Hindlimb muscle (tissue), 1 donor: Measurements from ENCODE around the gene S1PR3. TPM values are rescaled to one million over a fixed set of nuclear protein-coding genes. Genes with fewer than 3 reads are reported as not detected.

Experiments
- DNase-seq: peaks from one replicate; pipeline ENCODE4 v3.0.0-alpha.2; 2013
- polyA plus RNA-seq: library from polyadenylated mRNA; unstranded; fragments of 120-200 nt; gene quantifications from one replicate; pipeline ENCODE4 v1.2.1, GENCODE V29; 2013; ENCODE audit not compliant: insufficient read length

Gene S1PR3
- polyA plus RNA-seq, 1 donor = 24.3 TPM

DNA sequence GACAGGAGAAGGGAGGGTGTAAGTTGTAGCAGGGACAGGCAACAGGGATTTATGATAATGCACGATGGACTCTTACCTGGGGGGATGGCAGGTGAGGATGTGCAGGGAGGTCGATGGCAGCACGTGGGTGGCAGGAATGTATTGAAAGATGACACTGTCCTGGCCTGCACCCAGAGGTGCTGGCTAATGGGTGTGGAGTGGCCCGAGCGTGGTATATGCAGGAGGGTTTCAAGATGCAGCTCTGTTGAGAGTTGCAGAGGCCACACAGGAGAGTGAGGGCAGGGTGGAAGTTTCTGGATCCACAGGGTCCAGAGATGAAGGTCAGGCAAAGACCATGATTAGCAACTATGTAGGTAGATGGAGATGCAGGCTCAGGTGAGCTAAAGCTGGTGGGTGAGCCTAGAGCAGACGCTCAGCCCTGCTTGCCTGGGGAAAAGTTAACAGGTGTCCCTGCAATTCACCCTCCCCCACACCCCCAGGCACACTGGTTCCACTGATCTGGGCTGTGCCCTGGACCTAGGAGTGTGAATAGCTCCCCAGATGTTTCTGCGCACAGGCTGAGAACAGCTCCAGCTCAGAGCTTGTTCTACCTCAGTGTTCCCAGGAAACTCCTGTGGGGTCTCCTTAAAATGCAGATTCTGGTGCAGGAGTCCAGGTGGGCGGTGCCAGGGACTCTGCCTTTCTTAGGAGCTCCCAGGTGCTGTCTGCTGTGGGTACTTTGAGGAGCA, 21.5 kb upstream of the S1PR3 start:
- DNase-seq = no peak

DNA sequence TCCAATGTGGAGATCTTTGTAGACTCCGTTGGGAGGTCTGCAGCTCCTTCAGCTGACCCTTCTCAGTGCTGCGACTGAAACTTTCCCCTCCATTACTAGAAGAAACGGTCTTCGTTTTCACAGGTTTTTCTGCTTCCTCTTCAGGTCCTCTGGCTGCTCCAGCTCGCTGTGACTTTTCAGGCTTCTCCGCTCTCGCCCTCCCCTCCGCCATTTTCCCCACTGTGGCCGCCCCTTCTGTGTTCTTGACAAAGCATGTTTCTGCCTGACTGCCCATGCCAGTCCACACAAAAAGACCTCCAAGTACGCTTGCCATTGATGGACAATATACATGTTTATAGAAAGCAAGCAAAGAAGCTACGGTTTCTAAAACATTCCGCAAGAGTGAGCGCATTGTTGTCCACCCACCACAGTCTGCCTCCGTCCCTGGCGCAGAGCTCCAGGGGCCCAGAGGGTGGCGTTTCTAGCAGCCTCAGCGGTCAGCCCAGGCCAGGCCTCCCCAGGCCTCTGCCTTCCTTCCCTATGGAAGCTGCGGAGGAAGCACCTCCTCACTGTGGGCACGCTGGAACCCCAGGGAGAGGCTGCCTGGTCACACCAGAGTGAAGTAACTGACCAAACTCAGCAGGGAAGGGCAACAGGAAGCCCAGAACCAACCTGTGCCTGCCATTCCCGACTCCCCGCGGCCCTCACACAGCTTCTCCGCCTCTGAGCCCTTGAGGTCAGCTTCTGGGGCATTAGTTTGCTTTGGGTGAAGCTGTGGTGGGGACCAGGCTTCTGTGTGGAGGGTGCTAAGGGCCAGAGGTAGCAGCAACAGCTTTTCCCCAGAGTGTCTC, 19.9 kb upstream of the S1PR3 start:
- DNase-seq = no peak

DNA sequence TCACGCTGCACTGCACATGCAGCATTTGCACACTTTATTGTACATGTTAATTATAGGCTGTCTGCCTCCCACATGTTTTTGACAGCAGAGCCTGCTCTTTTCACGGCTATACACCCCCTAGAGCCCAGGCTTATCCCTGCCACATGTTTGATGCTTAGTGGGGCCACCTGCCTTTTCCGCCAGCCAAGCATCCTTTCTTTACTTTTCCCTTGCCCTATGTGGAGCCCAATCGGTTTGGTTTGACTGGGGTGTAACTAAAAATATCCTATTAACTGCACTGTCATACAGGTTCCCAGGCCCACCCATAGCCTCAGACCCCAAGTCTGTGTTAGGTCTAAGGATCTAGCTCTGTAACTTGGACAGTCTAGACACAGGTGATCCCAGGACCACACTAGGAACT, 18.9 kb upstream of the S1PR3 start:
- DNase-seq = no peak

DNA sequence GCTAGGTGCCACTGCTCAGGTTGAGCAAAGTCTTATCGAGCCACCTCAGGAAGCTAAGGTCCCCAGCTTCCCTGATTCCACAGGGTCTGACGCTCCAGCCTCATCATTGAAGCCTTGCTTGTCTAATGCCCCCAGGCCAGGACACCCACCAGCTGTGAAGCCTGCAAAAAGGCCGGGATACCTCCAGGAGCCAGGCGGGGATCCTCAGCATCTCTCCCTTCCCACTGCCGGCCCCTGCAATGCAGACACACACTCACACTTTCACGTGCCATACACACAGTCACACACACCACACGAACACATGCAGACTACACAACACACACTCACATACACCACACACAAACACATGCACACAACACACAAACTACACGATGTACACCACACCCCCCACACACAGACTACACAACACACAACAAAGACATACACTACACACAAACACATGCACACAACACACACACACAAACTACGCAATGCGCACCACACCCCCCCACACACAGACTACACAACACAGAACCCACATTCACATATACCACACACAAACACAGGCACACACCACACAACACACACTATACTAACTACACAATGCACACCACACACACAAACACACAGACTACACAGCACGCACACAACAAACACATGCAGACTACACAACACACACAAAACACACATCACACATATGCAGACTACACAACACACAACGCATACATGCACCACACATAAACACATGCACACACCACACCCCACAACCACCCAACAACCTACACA, 17.8 kb upstream of the S1PR3 start:
- DNase-seq = no peak

DNA sequence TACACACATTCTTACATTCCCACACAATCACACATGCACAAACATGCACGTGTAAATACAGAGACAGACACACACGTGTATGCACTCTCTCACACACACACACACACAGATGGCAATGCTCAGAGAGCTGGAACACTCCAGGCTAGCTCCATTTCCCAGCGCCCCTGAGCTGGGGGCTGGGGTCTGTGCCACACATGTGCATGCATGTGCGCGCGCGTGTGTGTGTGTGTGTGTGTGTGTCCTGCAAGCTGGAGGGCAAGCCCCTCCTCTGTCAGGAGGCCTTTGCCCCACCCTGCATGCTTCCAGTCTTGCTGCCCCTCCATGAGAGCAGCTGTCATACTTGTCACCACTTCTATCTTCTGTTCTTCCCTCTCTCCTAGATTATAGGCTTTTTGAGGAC, 16.6 kb upstream of the S1PR3 start:
- no peak for DNase-seq

DNA sequence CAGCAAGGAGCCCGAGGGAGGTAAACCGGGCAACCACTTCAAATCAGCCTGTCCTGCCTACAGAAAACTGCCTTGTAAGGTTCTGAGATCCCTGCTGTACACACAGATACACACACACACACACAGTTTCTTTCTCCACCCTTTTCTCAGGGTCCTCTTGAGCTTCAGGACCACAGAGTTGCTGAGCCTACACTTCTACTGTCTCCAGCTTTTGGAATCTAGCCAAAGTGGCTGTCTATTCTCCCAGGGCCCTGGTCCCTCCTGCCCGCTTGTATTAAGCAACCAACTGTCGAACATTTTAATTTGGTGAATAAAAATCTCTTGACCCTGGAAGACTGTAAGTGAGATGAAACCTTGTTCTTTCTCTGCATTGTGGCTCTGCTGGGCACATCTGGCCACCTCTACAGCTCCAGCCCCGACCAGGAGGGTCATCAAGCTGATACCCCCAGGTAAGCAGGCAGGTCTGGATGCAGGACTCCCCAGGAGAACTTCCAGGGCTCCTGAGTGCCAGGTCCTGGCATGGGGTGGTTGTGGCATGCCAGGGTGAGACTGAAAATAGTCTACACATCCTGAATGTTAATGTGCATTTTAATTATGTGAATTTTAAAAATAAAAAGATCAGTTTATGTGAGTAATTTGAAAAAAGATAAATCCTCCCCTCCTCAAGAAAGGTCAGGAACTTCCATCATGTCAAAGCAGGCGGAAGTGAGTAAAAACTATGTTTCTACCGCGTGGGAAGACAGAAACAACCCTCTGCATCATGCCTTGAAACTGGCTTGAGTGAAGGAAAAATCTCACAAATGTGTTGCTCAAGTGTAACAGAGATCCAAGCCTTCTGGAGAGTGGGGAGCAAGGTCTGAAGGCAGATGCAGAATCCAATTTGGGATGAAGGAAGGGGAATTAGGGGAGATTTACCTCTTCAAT, 15.0 kb upstream of the S1PR3 start:
- DNase-seq = no peak

DNA sequence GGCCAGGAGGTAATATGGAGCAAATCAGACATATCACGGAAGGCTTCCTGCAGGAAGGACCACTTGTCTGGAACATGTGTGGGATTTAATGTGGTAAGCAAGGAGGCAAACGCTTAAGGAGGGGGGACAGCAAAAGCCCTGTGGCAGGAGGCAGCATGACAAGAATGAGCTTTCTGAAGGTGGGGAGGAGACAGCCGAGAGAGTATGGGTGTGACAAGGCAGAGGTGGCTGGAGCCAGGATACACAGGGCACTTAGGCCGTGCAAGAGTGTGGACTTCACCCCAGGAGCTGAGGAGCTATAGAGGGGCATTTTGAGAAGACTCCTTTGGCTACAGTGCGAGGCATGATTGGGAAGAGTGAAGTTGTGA, 14.4 kb upstream of the S1PR3 start:
- no peak for DNase-seq

DNA sequence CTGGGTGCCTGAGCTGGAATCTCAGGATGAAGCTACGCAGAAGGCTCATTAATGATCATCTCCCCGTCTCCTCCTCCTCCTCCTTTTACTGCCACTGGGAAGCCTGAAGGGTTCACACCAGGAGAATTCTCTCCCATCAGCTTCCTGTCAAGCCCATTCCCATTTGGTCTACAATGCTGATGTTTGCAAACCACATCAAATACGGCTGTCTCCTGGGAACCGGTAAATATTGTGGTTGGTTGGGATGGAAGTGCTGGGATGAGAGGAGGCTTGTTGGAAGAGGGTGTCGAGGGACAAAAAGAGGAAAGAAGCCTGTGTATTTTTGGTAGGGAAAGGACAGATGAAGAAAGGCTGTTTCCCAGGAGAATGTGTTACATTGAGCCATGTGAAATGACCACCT, 13.2 kb upstream of the S1PR3 start:
- no peak for DNase-seq

DNA sequence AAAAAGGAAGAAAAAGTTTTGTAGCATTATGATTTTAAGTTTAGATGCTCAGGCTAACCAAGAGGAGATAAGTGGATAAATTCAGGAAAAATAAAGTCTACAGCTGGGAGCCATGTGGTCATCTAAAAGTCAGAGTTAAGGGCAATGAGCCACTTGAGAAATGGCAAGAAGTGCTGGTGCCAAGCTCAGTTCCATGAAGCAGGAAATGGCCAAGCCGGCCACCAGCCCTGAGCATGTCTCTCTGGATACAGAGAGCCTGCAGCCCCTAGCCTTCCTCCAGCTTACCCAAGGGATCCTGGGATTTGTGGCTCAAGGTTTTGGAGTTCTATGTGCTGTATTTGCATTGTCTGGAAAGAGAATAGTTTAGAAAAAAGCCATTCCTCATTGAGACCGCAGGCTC, 12.2 kb upstream of the S1PR3 start:
- DNase-seq = no peak

DNA sequence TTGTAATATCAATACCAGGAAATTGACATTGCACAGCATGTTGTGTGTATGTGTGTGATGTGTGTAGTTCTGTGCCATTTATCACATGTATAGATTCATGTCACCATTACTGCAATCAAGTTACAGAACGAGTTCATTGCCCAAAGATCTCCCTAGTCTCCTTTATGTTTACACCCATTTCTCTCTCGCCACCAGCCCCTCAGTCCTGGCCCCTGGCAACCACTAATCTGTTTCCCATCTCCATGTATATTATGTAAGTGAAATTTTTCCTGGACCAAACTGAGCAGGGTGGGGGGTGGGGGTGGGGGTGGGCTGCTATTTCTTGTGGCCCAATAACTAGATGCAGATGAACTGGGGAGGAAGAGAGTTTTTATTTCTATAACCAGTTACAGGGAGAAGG, 11.5 kb upstream of the S1PR3 start:
- no peak for DNase-seq

DNA sequence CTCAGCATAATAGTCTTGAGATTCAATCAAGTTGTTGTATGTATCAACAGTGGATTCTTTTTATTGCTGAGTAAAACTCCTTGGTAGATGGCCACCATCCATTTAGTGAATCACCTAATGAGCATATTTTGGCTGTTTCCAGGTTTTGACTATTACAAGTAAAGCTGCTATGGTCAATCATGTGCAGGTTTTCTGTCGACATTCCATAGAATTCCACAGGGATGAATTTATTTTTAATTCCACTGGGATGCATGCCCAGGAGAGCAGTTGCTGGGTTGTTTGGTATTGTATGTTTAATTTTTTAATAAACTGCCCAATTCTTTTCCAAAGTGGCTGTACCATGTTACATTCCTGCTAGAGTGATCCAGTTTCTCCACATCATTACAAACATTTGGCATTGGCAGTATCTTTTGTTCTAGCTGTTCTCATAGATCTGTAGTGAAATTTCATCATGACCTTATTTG, 10.5 kb upstream of the S1PR3 start:
- DNase-seq = no peak

DNA sequence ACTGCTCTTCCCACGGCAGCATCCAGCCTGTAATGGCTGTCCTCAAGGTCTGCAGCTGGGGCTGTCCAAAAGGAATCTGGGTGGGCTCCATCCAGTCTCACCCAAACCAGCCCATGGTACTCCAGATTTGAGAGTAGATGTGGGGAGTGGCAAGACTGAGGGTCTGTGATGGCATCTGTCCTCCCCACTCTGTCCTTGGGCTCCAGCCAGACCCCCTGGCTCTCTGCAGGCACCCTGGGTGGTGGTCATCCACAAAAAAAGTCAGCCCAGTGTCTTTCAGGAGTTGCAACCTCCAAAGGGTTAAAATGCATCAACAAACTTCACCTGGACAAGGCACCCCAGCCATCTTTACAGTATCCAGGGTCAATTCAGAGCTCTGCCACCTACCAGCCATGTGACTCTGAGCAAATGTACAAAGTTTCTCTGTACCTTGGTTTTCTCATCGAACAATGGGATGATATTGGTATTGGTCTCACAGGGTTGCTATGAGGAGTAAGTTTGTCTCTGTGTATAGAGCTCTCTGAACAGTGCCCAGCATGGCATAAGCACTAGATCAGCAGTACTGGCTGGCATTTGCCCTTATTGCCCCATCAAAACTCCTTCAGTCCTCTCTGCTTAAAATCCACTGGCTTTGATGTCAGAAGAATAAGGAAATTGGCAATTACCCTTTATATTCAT, 7.3 kb upstream of the S1PR3 start:
- no peak for DNase-seq

DNA sequence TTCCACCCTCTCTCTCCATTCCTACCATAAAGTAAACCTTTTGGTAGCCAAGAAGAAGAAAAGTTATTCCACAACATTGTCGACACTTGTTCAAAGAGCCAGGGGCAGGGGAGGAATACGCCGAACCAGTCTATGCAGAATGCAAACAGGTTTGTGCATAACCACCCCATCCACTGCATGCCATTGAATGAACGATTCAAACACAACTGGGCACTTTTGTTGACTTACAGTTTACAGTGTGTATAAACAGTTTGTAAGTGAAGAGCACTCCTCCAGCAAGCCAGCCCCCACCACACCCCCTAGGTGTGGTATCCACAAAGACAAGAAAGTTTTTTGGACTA, 6.8 kb upstream of the S1PR3 start:
- DNase-seq = no peak

DNA sequence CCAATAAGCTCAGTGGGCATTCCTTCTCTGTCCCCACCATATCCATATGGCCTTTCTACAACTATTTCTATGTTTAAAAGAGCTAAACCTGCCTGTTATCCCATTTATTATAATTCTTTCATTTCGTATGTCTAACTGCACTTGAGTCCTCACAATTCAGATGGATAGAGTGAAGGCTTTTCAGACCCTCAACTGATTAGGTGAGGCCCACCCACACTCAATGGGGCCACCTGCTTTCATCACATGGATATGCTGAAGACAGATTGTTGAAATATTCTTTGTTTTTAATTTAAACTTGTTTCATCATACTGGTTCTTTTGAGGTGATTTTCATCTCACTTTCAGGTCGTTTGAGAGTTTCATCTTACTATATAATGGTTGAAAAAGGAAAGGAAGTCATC, 5.7 kb upstream of the S1PR3 start:
- no peak for DNase-seq

DNA sequence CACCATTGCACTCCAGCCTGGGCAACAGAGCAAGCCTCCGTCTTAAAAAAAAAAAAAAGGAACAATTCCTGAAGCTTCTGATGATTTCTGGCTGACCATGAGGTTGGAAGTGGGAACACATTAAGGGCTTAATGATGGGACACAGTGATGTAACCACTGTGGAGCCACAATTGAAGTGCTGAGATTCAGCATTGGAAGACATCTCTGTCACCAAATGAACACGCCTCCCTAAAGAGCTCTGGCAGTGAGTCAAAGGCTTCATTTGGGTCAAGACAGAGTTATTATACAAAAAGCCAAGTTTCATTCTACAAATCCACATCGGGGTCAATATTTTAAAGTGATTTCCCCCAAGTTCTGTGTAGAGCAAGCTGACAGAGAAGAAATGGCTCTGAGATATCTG, 4.5 kb upstream of the S1PR3 start:
- no peak for DNase-seq

DNA sequence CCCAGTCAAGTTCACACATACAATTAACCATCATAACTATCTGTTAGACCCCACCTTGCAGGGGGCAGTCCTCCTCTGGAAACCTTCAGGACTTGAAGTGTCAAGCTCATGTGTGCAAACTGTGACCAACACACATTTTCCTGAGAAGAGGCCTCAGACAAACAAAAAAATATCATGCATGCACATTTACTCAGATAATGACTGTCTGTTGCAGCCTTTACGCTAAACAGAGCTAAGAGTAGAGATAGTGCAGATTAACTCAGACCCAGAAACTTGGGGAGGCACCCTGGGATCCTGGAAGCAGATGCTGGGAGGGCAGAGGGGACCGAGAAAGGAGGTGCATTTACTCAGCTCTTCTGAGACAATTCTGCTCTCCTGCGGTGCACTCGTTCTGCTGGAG, 3.6 kb upstream of the S1PR3 start:
- no peak for DNase-seq

DNA sequence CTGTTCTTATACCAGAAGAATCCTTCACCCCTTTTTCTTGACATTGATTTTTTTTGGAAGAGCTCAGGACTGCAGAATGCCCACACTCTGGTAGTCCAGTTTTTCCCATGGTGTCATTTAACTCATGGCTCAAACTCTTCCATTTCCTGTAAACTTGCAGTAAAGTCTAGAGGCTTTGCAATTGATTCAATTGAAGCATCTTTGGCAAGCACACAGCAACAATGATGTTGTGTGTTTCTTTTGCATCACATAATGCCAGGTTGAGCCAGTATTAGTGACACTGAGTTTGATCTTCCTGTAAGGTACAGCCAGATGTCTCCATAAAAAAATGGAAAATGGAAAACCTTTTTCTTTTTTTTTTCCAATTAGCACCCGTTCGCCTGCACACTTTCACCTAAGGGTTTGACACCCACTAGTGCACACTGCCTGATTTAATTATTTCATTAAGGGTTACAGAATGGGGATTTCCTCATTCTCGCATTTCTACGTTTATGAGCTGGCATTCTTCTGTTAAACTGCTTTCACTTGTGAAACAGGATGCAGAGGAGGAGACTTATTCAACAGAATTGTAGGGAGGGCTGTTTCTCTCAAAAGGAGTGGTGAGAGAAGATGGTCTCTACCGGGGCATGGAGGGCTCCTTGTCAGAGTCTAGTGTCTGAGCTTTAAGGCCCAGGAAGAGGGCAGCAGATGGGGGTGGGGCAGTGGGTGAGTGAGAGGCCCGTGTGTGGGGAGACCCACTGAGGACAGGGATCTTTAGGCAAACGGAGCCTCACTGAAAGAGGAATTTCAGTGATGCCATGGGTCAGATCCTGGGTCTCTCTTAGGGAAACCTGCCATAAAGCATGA, 2.2 kb upstream of the S1PR3 start:
- DNase-seq = no peak

DNA sequence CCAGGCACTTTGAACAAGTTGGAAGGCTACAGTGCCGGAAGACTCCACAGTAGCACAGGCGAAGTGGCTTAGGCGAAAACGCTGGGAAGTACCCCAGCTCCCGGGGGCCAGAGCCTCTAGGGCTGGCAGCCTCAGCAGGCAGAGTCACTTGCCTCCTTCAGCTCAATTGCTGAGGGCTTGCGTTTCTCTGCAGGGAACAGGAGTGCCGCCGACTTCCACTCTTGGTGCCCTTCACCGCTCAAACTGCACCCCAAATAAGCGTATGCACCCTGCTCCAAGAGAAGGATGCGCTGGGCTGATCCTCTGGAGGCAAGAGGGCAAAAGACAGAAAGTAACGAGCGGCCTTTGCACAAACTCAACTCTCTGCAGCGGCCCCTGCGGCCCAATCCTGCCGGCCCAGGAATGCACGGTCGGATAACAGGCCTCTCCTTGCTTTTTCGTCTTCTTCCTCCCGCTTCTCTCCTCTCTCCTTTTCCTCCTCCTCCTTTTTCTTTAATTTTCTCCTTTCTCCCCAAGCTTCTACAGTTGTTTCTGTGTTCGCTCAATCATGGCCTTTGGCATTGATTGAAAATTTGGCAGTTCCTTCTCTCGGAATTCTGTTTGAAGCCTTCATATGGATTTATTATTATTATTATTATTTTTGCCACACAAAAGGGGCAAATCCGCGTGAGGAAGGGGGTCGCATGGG, 1.1 kb upstream of the S1PR3 start:
- no peak for DNase-seq

DNA sequence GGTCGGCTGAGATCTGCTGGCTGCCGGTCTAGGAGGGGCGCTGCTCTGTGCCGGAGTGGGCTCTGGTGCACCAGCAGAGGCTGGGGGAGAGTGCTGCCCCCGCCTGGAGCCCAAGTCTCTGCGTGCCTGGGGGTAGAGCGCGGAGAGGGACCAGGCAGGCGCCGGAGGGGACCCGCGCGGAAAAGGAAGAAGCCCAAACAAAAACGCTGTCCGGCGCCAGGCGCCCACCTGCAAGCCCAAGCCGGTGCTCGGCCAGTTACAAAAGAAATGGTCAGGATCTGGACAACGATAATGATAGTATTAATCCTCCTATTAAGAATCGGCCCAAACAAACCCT, 571 bp upstream of the S1PR3 start:
- no peak for DNase-seq

DNA sequence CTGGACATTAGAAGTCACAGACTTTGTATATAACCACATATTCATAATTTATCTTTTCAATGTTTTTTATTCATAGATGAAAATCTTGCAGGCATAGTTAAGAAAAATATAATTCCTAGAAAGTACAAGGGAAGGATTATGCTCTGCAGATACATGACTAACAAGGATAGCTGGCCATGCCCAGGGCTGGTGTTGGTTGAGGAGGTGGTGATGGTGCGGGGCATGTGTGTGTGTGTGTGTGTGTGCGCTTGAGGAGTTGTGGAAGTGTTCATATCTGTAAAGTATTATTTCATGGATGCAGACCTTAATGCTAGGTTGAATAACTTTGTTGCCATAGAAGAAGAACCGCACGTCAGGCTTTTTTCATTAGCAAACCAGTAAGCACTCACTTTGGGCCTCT, 1.3 kb downstream of the S1PR3 start:
- no peak for DNase-seq
